ENCODE measurements around the gene NBPF10.
"Not testable (repeated sequence)": the region's sequence is repeated elsewhere in the genome, so short reads cannot be mapped to it uniquely, and the experiment has no call there.

The NBPF10 gene, protein sequence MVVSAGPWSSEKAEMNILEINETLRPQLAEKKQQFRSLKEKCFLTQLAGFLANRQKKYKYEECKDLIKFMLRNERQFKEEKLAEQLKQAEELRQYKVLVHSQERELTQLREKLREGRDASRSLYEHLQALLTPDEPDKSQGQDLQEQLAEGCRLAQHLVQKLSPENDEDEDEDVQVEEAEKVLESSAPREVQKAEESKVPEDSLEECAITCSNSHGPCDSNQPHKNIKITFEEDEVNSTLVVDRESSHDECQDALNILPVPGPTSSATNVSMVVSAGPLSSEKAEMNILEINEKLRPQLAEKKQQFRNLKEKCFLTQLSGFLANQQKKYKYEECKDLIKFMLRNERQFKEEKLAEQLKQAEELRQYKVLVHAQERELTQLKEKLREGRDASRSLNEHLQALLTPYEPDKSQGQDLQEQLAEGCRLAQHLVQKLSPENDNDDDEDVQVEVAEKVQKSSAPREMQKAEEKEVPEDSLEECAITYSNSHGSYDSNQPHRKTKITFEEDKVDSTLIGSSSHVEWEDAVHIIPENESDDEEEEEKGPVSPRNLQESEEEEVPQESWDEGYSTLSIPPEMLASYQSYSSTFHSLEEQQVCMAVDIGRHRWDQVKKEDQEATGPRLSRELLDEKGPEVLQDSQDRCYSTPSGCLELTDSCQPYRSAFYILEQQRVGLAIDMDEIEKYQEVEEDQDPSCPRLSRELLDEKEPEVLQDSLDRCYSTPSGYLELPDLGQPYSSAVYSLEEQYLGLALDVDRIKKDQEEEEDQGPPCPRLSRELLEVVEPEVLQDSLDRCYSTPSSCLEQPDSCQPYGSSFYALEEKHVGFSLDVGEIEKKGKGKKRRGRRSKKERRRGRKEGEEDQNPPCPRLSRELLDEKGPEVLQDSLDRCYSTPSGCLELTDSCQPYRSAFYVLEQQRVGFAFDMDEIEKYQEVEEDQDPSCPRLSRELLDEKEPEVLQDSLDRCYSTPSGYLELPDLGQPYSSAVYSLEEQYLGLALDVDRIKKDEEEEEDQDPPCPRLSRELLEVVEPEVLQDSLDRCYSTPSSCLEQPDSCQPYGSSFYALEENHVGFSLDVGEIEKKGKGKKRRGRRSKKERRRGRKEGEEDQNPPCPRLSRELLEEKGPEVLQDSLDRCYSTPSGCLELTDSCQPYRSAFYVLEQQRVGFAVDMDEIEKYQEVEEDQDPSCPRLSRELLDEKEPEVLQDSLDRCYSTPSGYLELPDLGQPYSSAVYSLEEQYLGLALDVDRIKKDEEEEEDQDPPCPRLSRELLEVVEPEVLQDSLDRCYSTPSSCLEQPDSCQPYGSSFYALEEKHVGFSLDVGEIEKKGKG (N-terminal part only)

DNA sequence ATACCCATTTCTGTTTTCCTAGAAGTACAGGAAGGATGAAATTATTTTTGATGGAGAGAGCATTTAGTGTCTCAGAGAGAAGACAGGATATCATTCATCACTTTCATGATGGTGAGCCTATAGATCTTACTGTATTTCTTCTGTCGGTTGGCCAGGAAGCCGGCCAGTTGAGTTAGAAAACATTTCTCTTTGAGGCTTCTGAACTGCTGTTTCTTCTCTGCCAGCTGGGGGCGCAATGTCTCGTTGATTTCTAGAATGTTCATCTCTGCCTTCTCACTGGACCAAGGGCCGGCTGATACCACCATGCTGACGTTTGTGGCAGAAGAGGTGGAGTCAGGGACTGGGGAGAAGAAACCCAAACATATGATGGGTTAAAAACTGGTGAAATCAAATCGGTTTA lies at the start of gene NBPF10:
Gene NBPF10 (minus strand): TSS at position 340 of the 400 bp plus-strand sequence. CDS start 35 bp downstream, at position 305.
- not testable (repeated sequence) for DNase-seq

DNA sequence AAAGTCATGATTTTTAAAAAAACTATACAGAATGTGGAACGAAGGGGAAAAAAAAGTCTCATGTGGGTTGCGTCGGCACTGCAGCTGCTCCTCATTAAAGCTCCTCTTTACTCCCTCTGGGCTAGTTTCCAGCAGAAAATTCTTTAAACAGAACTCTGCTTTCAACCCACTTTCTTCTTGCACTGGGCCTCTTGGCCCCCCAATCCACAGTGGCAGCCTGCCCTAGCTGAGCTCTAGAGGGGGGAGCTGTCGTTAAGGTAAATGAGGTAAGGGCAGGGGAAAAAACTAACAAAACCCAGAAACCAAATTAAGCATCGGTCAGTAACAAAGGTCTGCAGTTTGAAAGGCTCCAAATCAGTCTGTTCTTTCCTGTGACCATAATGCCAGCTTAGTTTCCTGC lies 29.9 kb upstream of the NBPF10 start:
- DNase-seq, result not testable (repeated sequence)

DNA sequence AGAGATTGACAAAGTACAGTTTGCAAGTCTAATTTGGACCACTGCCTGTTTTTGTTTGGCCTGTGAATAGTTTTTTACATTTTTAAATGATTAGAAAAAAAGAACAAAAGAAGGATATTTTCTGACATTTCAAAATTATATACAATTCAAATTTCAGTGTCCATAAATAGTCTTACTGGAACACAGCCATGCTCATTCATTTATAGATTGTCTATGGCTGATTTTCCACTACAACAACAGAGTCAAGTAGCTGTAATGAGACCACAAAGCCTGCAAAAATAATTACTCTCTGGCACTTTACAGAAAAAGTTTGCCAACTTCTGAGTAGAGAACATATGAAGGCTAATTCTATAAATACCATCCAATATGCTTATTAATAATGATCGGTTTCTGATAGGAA lies 23.1 kb upstream of the NBPF10 start:
- not testable (repeated sequence) for DNase-seq

DNA sequence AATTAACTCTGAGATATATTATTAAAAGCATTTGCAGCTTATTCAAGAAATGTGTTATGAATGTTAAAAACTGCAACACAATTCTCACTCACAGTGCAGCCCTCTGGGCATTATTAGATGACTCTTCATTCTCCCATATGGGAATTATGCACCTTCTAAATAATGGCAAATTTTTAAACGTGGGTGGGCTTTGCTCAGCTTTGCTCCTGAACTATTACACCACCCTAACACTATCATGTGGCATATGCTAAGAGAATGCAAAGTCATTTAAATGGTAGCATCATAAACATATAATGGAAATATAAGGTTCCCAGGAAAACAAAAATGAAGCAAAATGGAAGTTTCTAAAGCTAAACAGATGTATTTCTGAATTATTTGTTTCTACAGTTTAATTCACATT lies 22.7 kb upstream of the NBPF10 start:
- DNase-seq, result not testable (repeated sequence)

All from DMS 273 treated with DMSO at 0.1 percent for 48 hours (cell line).